Stimulated activated CD8-positive, alpha-beta memory T cell treated with anti-CD3 and anti-CD28 coated beads, Interleukin-12 subunit alpha, Interleukin-12 subunit beta, amount 100 ng/mL, for 4 hours (primary cell): Measurements from ENCODE around the gene TWF2.
"Not testable (repeated sequence)": the region's sequence is repeated elsewhere in the genome, so short reads cannot be mapped to it uniquely, and the experiment has no call there.

Experiments used
- DNase-seq: peaks from one replicate; pipeline ENCODE4 v3.0.0-alpha.2; 2020; ENCODE audit warnings: low read depth

Gene TWF2

DNA sequence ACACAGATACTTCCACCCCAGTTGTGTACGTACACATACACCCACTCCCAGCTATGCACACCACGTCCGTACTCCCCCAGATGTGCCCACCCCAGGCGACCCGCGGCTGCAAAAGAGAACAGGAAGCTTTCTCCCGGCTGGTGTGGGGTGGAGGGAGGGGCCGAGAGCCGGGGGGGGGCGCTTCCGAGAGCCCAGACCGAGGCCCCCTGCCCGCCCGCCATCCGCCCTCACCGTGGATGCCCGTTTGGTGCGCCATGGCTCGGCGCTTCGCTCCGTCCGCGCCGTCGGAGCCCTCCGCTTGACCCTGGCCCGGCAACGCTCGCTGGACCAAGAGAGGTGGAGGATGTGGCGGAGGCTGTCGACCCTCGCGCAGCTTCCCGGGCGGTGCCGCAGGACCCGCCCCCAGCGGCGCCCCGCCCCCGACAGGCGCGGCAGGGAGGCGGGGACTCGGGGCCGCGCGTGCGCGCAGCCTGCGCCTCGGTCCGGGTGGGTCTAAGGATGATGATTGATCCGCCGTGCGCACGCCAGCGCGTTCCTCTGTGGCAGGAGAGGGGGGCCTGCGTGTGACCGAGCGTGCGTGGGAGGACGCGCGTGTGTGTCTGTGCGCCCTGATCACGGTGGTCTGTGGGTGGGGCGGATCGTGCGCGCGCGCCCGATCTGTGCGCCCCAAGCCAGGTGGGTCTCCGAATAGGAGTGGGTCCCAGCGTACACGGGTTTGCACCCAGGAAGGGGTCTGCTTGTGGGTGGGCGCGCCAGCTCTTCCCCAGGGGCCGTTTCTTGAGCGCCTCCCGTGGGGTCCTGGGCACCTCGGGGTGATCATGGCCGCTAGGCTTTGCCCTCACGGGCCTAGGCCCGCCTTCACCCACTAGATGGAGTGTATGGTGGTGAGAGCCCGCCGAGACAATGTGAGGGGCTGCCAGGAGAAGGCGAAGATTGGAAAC is at the start of gene TWF2:
TWF2 (minus strand) TSS at position 398 of the 941 bp plus-strand sequence; CDS start at position 256, 142 bp downstream.
- peak; percentile 86 for DNase-seq

GRCh38 chr3:52288674-52289073 is 49.7 kb upstream of the TWF2 start:
- DNase-seq: no peak

DNA sequence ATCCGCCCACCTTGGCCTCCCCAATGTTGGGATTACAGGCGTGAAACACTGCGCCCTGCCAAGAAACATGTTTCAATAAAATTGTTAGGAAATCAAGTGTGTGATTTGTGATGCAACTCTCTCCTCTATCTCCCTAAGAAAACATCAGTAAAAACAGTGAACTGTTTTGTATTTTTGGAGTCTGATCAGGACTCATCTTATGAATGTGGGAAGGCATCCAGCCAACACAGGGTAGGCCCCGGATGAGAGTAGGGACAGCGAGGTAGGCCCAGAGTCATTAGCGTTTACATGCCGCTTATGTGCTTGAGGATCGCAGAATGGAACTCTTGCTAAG is 47.8 kb upstream of the TWF2 start:
- no peak for DNase-seq

DNA sequence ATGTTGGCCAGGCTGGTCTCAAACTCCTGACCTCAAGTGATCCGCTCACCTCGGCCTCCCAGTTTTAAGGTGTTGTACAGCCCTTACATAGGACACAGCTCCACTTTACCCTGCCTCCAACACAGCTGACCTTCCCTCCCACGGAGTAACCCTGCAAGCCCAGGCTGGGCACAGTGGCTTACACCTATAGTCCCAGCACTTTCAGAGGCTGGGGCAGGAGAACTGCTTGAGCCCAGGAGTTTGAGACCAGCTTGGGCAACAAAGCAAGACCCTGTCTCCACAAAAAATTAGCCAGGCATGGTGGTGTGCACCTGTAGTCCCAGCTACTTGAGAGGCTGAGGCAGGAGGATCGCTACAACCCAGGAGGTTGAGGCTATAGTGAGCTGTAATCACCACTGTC is 45.1 kb upstream of the TWF2 start:
- not testable (repeated sequence) for DNase-seq

DNA sequence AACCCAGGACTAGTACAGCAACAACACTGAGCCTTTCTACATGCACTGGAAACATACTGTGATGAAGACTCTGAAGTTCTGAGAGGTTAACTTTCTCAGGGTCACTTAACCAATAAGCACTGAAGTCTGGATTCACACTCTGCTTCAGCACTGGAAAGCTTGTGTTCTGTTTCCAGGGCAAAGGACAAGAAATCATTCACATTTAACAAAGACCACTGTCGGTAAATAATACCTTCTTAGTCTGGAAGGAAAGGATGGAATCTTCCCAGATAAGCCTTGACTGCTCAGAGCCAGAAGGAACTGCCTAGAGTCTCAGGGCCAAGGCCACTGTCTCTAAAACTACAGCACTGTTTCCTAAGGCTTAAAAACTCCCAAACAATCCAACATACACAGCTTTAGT is 44.3 kb upstream of the TWF2 start:
- DNase-seq: no peak

- DNase-seq: peak; percentile 15
Measured at GRCh38 chr3:52281981-52282801, 43.2 kb upstream of the TWF2 start.

DNA sequence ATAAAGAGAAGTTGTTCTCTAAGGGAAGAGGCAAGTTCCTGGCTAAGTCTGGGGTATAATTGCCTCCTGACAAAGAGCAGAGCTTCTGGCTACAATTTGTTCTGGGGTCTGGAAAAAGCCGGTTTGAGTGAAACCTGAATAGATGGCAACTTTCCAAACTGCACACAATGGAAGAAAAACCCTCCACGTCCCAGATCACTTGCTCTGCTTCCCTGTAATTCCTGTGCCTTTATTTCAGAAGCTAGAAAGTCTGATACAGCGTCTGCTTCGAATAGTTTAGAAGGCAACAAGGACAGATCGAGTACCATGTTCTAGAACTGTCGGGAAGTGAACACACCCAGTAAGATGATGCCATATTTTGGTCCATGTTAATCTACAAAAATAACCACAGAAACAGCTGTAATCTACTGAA is 41.1 kb upstream of the TWF2 start:
- DNase-seq: no peak

- DNase-seq: no peak
Measured at GRCh38 chr3:52279596-52279995, 40.6 kb upstream of the TWF2 start.

GRCh38 chr3:52278510-52279069 is 39.6 kb upstream of the TWF2 start, which contains the start of gene WDR82:
TSS of gene WDR82 (minus strand) at chr3:52278649. CDS start at chr3:52278361, 288 bp downstream.
- DNase-seq: peak; percentile 96

DNA sequence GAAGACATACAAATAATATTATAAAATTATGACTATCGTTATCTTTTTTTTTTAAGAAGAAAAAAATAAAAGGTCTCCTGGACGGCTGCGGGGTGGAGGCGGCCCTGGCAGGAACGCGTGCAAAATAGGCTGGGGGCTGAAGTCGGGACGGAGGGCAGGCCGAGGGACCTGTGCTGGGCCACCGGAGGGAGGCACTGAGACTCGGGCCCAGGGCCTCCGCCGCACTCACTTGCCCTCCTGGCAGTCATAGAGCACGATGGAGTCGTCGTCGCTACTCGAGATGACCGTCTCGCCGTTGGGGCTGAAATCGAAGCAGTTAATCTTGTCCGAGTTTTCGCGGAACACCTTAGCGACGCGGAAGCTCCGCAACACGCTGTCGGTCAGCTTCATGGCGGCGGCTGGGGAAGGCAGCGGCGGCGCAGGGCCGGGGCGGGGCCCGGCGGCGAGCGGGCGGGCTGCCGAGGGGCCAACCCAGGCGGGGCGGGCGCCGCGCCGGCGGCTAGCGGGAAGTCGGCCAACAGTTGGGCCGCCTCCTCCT is 39.1 kb upstream of the TWF2 start:
- no peak for DNase-seq

DNA sequence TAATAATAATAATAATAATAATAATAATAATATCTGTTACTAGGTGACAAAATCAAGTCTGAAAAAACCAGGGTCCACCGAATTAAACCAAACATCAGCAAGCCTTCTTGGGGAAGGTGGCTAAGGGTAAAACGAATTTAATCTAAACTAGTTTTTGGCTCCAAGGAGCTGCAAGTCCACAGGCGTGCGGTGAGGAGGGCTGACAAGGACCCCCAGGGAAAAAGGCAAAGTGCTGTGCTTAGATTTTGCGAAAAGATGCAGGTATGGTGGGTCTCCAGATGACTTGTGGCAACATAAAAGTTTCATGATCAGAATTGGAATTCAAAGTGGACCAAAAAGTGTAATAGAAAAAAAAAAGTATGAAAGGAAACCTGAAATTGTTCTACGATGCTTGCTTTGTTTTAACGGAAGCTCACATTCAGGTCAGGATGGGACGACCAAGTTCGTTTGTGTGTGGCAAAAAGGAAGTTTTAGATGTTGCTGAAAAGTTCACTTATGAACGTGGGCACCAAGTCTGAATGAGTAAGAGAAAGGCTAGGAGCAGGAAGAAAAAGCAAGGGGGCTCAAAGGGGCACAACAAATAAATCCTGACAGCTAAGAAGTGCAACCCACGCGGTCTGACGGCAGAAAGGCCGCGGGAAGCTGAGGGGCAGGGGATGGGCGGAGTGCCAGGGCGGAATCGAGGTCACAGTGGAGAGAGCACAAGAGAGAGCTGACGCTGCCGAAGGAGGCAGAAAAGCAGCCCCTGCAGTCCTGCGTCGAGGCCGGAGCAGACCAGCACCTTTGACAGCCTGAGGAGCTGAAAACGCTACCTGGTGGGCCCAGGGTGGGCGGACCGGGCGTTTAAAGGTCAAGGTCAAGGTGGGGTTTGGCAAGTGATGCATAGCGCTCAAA is 38.4 kb upstream of the TWF2 start:
- peak; percentile 71 for DNase-seq

- DNase-seq: not testable (repeated sequence)
Measured at GRCh38 chr3:52274781-52275180, 35.8 kb upstream of the TWF2 start.

- no peak for DNase-seq
Measured at GRCh38 chr3:52272831-52273230, 33.9 kb upstream of the TWF2 start.

DNA sequence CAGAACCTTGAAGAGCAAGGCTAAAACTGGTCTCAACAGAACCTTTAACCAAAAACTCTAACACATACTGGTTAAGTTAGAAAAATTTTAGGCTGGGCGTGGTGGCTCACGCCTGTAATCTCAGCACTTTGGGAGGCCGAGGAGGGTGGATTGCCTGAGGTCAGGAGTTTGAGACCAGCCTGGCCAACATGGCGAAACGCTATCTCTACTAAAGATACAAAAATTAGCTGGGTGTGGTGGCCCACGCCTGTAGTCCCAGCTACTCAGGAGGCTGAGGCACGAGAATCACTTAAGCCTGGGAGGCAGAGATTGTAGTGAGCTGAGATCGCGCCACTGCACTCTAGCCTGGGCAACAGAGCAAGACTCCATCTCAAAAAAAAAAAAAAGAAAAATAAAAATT is 33.2 kb upstream of the TWF2 start:
- not testable (repeated sequence) for DNase-seq

DNA sequence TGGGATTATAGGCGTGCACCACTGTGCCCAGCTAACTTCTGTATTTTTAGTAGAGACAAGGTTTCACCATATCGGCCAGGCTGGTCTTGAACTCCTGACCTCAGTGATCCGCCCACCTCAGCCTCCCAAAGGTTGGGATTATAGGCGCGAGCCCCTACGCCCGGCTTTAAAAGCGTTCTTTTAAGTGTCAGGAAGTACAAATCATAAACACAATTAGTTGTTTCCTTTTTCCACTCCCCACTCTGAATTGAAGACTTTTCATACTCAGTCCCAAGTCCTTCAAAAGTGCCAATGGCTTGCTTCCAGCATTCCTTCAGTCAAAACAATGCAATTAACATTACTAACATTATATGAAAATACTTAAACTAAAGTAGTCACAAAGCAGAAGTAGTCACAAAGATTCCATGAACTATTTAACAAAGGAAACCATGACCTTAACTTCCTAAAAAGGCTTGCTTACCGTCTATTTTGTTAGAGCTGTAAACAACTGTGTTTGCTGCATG is 31.3 kb upstream of the TWF2 start:
- DNase-seq: no peak

- no peak for DNase-seq
Measured at GRCh38 chr3:52269776-52270175, 30.8 kb upstream of the TWF2 start.

GRCh38 chr3:52268036-52268435 is 29.1 kb upstream of the TWF2 start:
- DNase-seq: no peak

- no peak for DNase-seq
Measured at GRCh38 chr3:52265387-52265786, 26.4 kb upstream of the TWF2 start.

GRCh38 chr3:52262447-52262846 is 23.5 kb upstream of the TWF2 start:
- no peak for DNase-seq

GRCh38 chr3:52259448-52259847 is 20.5 kb upstream of the TWF2 start:
- no peak for DNase-seq

- no peak for DNase-seq
Measured at GRCh38 chr3:52259035-52259434, 20.1 kb upstream of the TWF2 start.
